ENCODE data around the gene TPPP3. TPM values are rescaled to one million over a fixed set of nuclear protein-coding genes. Genes with fewer than 3 reads are reported as not detected.
"Not testable (repeated sequence)": the region's sequence is repeated elsewhere in the genome, so short reads cannot be mapped to it uniquely, and the experiment has no call there.

The TPPP3 gene
- total RNA-seq, 2 donors from 2014 or later = not detected

DNA sequence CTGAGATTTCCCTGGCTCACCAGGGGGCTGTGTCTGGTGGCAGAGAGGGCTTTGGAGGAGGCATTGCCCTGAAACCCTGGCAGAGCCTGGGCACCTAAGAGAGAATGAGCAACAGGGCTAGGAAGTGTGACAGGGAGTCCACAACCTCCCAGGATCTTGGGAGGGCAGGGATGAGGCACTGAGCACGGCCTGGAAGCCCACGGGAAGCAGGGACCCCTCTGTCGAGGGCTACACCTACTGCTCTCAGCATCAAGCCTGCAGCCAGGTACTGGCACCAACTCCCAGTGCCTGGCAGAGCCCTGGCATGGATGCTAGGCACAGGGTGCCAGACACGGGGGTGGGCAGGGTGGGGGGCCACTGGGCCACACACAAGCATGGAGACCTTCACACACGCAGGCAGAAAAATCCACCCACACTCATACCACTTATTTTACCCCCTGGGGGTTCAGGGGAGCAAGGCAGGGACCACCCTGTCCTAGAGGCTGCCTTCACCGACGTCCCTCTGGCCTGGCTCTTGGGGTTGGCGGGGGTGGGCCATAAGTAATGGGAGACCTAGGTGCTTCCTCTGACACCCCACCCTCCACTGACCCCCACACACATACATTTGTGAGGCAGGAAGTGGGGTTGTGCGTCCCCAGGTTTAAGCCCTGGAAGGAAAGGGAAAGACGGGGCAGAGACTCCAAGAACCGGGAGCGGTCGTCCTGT lies 36.7 kb upstream of the TPPP3 start:
- ATAC-seq (no peak), DNase-seq (ENCODE audit: low spot score in 2 of 2) (no peak)
- Mint-ChIP-seq H3K36me3 (no peaks in the 10 kb centered on the region), H3K27ac (no peak overlapping the region), H3K9me3 (no peaks in the 10 kb centered on the region)

DNA sequence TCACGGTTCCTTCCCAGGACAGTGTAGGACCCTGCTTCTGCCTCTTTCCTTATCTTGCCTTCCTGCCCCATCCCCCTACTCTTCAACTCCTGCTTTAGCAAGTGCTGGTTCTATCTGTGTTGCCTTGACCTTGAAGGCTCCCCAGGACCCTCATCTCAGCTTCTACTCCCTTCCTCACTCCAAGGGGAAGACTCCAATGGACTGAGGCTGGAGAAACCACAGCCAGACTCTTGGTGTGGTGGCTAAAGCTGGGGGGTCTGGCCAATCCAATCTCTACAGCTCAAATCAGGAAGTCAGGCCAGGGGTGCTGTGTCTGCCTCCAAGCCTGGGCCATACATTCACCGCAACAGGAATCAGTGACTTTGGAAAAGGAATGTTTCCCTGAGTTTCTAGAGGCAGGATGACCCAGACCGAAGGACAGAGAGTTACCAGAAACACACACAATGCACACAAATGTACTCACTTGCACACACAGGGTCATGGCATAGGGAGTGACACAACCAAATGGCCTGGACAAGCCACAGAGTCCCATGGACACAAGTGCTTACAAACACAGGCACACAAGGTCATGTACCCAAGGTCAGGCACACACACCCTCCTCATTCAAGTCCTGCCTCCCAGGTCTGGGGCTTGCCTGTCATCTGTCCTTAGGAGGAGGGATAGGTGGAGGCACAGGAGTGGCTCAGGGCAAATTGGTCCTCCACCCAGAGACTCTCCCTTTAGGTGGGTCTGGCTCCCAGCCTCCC lies 35.9 kb upstream of the TPPP3 start:
- DNase-seq (ENCODE audit: low spot score in 2 of 2) (no peak), ATAC-seq (no peak)
- no peak overlapping the region for H3K27ac Mint-ChIP-seq
- H3K36me3 Mint-ChIP-seq = no peaks in the 10 kb centered on the region
- H3K9me3 Mint-ChIP-seq = no peaks in the 10 kb centered on the region

DNA sequence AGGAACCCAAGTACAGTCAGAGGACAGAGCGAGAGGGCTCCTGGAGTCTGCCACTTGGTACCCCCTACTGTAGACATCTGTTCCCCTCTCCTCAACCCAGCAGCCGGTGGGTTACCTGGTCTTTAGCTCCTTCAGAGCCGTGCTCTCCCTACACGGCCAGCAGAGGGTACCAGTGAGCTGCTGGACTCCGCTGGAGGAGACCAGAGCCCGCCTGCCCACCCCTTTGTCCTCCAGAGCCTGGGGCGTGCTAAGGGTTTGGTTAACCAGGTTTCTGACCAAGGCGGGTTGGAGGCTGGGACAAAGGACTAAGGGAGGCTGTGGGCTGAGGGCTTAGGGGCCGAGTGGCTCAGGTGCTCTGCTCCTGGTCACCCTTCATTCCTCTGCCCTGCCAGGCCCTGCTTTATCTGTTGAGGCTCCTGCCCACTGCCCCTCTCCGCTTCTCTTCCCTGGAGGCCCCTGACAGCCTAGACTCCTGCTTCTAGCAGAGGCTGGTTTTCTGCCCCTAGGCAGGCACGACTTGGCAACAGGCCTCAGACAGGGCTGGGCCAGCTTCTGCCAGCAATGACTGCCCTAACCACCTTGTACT lies 34.9 kb upstream of the TPPP3 start:
- DNase-seq (ENCODE audit: low spot score in 2 of 2) = peak in 1 of 2 donors; percentile 74
- ATAC-seq = peak; percentile 70 to 75
- H3K27ac Mint-ChIP-seq = no peak overlapping the region
- H3K36me3 Mint-ChIP-seq = no peaks in the 10 kb centered on the region
- no peaks in the 10 kb centered on the region for H3K9me3 Mint-ChIP-seq

DNA sequence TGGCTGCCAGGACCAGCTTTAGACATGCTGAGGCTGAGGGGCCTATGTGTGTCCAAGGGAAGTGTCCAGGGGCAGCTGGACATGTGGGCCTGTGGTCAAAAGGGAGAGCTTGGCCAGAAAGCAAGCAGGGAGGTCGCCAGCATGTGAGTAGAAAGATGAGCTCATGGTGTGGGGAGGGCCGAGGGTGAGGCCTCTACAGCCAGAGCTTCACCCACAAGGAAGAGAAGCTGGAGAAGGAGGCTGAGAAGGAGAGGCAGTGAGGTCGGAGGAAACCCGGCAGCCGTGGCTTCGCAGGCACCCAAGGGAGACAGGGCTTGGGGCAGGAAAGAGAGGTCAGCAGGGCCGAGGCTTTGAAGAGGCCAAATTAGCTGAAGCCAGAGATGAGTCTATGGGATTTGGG lies 33.7 kb upstream of the TPPP3 start:
- no peak overlapping the region for H3K27ac Mint-ChIP-seq
- no peak for ATAC-seq
- no peak for DNase-seq (ENCODE audit: low spot score in 2 of 2)
- no peaks in the 10 kb centered on the region for H3K36me3 Mint-ChIP-seq
- H3K9me3 Mint-ChIP-seq = no peaks in the 10 kb centered on the region

DNA sequence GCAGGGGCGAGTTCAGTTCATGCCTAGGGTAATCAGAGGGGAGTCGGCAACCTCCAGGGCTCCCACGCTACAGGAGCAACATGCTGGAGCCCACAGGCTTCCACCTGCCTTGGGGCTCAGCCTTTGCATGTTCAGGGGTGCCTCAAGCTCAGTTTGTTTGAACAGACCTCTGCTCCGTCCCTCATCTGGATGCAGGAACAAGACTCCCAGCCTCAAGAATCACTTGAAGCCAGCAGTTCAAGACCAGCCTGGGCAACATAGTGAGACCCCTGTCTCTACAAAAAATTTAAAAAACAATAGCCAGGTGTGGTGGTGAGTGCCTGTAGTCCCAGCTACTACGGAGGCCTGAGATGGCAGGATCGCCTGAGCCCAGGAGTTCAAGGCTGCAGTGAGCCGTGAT lies 32.7 kb upstream of the TPPP3 start:
- ATAC-seq (no peak), DNase-seq (ENCODE audit: low spot score in 2 of 2) (no peak)
- H3K9me3 Mint-ChIP-seq = no peaks in the 10 kb centered on the region
- H3K36me3 Mint-ChIP-seq = no peaks in the 10 kb centered on the region
- H3K27ac Mint-ChIP-seq = no peak overlapping the region

DNA sequence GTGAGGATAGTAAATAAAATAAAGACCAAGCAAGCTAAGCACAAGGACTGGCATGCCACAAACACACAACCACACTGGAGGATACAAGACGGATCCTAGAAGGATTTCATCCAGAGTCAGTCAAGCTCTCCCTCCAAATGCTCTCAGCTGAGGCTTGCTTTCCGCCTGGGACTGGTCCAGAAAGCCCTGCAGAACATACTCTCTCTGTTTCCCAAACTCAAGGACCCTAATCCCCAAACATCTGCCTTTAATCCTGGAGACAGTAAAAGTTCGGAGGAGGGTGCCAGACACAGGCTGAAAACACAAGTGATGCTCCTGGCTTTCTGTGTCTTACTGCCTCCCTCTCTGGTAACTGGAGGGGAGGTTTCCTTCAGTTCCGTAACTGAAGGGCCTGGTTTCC lies 32.3 kb upstream of the TPPP3 start:
- DNase-seq (ENCODE audit: low spot score in 2 of 2) (no peak), ATAC-seq (no peak)
- Mint-ChIP-seq H3K27ac (no peak overlapping the region), H3K9me3 (no peaks in the 10 kb centered on the region), H3K36me3 (no peaks in the 10 kb centered on the region)

DNA sequence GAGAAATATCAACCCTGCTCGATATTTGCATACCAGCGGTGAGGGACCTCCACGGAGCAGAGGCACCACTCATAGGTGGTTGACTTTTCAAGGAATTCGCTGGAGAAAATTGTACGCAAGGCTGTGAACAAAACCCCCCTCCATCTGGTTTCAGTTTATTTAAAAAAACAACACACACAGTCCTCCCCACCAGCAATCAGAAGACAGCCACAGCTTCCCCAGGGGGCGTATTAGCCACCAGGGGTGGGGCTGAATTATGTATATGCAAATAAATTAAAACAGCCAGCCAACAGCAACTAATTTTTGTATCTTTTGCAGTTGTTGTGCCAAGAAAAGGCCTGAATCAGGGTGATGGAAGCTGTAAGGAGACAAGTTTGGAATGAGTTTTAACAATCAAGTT lies 31.8 kb upstream of the TPPP3 start:
- Mint-ChIP-seq H3K36me3 (no peaks in the 10 kb centered on the region), H3K27ac (no peak overlapping the region), H3K9me3 (no peaks in the 10 kb centered on the region)
- DNase-seq (ENCODE audit: low spot score in 2 of 2) = no peak
- ATAC-seq = no peak

DNA sequence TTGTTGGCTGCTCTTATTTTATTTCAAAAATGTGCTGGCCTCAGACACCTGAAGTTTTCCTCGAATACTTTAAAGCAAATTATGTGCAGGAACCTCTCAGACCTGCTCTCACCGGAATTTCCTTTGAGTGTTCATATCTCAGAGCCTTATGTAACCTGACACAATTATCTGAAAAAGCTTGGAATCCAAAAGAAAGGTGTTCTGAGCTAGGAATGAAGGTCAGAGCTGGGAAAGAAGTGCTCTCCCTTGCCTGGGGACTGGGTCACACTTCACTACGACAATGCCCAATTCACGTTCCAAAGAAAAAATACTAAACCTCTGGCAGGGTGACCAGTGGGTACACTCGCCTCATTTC lies 30.9 kb upstream of the TPPP3 start:
- H3K9me3 Mint-ChIP-seq = no peaks in the 10 kb centered on the region
- ATAC-seq (no peak), DNase-seq (ENCODE audit: low spot score in 2 of 2) (no peak)
- no peaks in the 10 kb centered on the region for H3K36me3 Mint-ChIP-seq
- no peak overlapping the region for H3K27ac Mint-ChIP-seq

DNA sequence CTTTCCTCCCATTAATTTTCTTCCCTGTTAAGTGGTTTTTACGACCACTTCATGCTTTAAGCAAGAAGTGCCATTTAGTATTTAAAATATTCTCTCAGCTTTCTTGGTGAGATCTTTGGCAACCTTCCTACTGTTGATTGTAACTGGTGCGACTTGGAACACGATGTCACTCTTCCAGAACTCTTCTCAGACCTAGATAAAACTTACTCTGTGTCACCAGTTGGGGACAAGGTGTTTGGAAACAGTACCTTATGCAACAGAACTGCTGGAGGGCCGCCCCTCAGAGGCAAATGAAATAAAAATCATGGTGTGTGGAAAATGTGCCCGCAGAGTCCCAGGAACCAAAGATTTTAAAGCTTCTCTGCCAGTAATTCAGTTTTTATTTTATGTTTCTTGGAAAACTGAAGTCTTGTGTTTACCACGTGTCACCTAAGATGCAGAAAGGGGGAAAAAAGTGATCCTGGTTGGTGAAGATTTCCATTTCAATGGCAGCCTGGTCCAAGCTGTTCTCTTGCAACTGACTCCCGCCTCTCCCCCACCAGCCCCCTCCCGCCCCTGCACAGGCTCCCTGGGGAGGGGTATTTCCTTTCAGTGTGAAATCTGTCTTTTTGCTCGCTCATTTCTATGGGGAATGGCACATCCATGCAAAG lies 30.4 kb upstream of the TPPP3 start:
- no peak for ATAC-seq
- Mint-ChIP-seq H3K36me3 (no peaks in the 10 kb centered on the region), H3K27ac (no peak overlapping the region), H3K9me3 (no peaks in the 10 kb centered on the region)
- DNase-seq (ENCODE audit: low spot score in 2 of 2) = no peak

DNA sequence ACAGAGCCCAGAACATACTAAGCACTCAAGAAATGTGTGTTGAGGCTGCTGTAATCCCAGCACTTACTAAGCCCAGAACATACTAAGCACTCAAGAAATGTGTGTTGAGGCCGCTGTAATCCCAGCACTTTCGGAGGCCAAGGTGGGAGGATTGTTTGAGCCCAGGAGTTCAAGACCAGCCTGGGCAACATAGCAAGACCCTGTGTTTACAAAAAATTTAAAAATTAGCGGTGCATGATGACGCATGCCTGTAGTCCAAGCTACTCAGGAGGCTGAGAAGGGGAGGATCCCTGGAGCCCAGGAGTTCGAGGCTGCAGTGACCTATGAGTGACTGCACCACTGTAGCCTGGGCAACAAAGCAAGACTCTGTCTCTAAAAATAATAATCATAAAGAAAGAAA lies 29.7 kb upstream of the TPPP3 start:
- ATAC-seq = no peak
- DNase-seq (ENCODE audit: low spot score in 2 of 2) = no peak
- no peak overlapping the region for H3K27ac Mint-ChIP-seq
- no peaks in the 10 kb centered on the region for H3K9me3 Mint-ChIP-seq
- H3K36me3 Mint-ChIP-seq = no peaks in the 10 kb centered on the region

DNA sequence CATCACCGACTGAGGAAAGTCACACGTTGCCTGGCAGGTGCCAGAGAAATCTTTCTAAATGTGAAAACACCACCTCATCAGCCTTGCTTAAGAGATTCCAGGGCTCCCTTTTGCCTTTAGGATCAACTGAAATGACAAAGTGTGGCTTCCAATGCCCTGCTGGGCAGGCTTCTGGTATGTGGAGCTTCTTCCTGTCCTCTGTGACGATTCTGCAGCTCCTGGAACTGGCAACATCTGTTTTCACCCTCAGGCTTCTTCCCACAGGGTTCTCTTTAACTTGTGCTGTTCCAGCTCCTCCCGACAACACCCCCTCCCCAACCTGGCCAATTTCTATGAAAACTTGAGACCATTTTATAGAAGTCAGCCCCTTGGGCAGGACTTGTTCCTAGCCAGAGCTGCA lies 27.7 kb upstream of the TPPP3 start:
- DNase-seq (ENCODE audit: low spot score in 2 of 2) (no peak), ATAC-seq (no peak)
- H3K27ac Mint-ChIP-seq = no peak overlapping the region
- H3K36me3 Mint-ChIP-seq = peaks cover 0 to 5% of the 10 kb centered on the region in 2 donors
- no peaks in the 10 kb centered on the region for H3K9me3 Mint-ChIP-seq

DNA sequence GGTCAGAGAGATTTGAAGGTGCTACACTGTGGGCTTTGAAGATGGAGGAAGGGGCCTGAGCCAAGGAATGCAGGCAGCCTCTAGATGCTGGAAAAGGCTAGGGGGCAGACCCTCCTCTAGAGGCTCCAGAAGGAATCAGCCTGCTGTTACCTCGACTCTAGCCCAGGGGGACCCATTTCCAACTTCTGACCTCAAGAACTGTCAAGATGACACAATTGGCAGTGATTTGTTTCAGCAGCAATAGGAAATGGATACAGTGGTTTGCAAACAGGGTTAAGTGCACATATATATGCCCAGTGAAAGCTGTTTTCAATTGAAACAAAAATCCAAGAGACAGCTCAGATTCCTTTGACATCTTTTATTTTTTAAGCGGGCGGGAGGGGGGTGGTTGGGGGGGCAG lies 26.6 kb upstream of the TPPP3 start:
- Mint-ChIP-seq H3K36me3 (peaks cover 0 to 5% of the 10 kb centered on the region in 2 donors), H3K9me3 (no peaks in the 10 kb centered on the region), H3K27ac (no peak overlapping the region)
- no peak for ATAC-seq
- no peak for DNase-seq (ENCODE audit: low spot score in 2 of 2)

DNA sequence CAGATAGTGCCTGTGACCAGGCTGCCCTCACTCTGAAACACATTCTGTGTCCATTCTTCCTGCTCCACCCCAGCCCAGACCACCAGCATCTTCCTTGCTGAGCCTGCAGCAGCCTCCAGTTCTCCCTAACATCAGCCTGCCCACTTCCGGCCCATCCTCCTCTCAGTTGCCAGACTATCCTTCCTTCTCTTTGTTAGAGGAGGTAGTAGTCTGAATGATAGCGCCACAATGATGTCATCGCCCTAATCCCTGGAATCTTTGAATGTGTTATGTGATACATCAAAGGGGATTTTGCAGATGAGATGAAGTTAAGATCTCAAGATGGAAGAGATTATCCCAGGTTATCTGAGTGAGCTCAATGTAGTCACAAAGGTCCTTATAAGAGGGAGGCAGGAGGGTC lies 26.2 kb upstream of the TPPP3 start:
- Mint-ChIP-seq H3K27ac (no peak overlapping the region), H3K36me3 (peaks cover 0 to 5% of the 10 kb centered on the region in 2 donors), H3K9me3 (no peaks in the 10 kb centered on the region)
- no peak for ATAC-seq
- no peak for DNase-seq (ENCODE audit: low spot score in 2 of 2)

DNA sequence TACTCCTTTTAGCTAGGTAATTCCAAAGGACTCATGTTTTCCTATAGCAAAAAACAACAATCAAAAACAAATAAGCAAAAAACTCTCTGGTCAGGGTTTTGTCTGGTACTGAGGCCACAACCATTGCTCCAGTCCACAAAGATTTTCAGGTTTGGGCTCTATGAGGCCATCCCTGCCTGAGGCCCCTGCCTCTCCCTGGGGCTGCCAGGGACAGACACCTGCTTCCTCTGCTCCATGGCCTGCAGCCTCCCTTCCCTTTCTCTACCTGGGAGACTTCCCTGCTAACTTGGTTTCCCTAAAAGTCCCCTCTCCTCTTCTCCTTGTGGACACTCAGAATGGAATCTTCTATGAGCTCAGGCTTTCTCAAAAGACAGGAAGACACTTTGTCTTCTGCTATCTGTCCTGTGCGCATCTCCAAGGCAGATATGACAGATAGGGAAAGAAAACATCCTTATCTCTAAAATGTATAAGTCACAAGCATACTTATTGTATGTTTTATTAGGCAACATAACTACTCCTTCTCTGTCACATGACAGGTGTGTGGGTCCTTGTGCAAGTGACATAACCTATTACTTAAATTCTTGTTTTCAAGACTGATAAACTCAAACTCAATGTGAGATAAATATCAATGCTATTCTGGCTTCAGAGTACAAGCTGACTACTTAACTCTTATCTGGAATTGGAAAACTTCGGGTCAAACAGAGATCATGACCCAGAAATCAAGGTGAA lies 24.2 kb upstream of the TPPP3 start:
- ATAC-seq (no peak), DNase-seq (ENCODE audit: low spot score in 2 of 2) (no peak)
- H3K9me3 Mint-ChIP-seq = no peaks in the 10 kb centered on the region
- H3K27ac Mint-ChIP-seq = no peak overlapping the region
- peaks cover 0 to 5% of the 10 kb centered on the region in 2 donors for H3K36me3 Mint-ChIP-seq

DNA sequence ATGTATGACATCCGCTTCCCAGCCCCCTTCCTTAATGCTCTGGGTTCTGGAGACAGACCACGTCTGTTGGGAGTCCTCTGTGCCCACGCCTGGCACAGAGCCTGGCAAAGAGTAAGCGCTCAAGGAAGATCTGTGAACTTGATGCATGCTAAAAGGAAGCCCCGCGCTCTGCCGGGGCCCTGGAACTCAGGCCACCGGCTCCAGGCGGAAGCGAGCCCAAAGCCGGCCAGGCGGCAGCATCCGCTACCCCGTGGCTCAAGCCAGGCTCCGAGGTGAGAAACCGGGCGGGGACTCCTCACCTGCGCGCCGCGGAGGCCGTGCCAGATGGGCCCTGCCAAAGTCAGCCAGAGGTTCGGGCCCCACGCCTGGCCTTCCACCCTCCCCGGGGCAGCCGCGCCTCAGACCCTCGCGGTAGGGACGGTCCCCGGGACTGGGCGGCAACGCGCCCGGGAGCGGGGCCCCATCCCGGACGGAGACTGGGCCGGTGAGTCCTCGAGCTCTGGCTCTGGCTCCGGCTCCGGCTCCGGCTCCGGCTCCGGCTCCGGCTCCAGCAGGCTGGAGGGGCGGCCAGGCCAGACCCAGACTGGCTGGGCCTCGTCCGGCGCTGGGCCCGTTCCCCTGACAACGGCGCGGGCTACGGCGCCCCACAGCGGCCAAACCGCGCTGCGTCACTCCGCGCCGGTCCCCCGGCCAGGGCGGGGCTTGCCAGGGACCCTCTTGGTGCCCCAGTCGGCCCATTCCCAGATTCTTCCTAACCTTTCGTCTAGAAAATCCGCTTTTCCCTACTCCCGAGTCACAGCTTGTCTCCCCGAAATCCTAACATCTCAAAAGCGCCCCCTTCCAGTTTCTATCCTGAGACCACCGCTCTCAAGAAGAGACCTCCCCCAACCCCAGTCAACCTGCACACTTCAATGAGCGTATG lies 22.8 kb upstream of the TPPP3 start, which contains the start of gene ZDHHC1:
Gene ZDHHC1, minus strand, starts transcription at position 606 of the 922 bp plus-strand sequence. CDS start 8,702 bp downstream, outside the sequence.
- H3K36me3 Mint-ChIP-seq = peaks cover 0 to 5% of the 10 kb centered on the region in 2 donors
- ATAC-seq (peak; percentile 92 to 96), DNase-seq (ENCODE audit: low spot score in 2 of 2) (peak; percentile 68 to 76)
- H3K27ac Mint-ChIP-seq = peak within 1 kb of the TSS; percentile 58 to 75
- no peaks in the 10 kb centered on the region for H3K9me3 Mint-ChIP-seq

DNA sequence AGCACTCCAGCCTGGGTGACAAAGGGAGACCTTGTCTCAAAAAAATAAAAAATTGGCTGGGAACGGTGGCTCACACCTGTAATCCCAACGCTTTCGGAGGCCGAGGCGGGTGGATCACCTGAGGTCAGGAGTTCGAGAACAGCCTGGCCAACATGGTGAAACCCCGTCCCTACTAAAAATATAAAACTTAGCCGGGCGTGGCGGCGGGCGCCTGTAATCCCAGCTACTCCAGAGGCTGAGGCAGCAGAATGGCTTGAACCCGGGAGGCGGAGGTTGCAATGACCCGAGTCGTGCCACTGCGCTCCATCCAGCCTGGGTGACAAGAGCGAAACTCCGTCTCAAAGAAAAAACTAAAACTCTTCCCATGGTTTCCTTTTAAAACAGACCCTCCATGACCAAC lies 22.1 kb upstream of the TPPP3 start:
- DNase-seq (ENCODE audit: low spot score in 2 of 2); H3K9me3 Mint-ChIP-seq; H3K36me3 Mint-ChIP-seq; ATAC-seq: not testable (repeated sequence)
- H3K27ac Mint-ChIP-seq = peak overlapping the region in 1 of 2 donors; percentile 58

Measured in activated naive CD4-positive, alpha-beta T cell treated with anti-CD3 and anti-CD28 coated beads, Interleukin-2, amount 50 U/mL, for 72 hours (primary cell).